Measurements from ENCODE around the gene GSTA3. TPM values are rescaled to one million over a fixed set of nuclear protein-coding genes. Genes with fewer than 3 reads are reported as not detected.
"Not testable (repeated sequence)": the region's sequence is repeated elsewhere in the genome, so short reads cannot be mapped to it uniquely, and the experiment has no call there.

Gene GSTA3
- total RNA-seq, 1 donor from 2014 or later: not detected

DNA sequence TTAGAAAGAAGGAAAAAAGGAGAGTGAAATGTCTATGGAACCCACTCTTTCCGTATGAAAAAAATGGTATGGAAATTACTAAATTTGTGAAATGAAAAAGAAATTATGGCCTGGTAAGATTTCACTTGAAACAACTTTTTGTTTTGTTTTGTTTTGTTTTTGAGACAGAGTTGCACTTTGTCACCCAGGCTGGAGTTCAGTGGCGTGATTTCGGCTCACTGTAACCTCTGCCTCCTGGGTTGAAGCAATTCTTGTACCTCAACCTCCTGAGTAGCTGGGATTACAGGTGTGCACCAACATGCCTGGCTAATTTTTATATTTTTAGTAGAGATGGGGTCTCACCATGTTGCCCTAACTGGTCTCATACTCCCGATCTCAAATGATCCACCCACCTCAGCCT is 51.1 kb downstream of the GSTA3 start:
- no peak for DNase-seq (ENCODE audit: low spot score, unreplicated experiment)
- H3K9me3 Mint-ChIP-seq (ENCODE audit: low read depth): peaks cover 13% of the 10 kb centered on the region
- no peak overlapping the region for H3K4me3 Mint-ChIP-seq (ENCODE audit: low read depth)
- TF ChIP-seq, protein P1, sequence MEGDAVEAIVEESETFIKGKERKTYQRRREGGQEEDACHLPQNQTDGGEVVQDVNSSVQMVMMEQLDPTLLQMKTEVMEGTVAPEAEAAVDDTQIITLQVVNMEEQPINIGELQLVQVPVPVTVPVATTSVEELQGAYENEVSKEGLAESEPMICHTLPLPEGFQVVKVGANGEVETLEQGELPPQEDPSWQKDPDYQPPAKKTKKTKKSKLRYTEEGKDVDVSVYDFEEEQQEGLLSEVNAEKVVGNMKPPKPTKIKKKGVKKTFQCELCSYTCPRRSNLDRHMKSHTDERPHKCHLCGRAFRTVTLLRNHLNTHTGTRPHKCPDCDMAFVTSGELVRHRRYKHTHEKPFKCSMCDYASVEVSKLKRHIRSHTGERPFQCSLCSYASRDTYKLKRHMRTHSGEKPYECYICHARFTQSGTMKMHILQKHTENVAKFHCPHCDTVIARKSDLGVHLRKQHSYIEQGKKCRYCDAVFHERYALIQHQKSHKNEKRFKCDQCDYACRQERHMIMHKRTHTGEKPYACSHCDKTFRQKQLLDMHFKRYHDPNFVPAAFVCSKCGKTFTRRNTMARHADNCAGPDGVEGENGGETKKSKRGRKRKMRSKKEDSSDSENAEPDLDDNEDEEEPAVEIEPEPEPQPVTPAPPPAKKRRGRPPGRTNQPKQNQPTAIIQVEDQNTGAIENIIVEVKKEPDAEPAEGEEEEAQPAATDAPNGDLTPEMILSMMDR (IDR thresholded peaks at IDR 0.05; ENCODE audit: unreplicated experiment): no peak
- peaks cover 6% of the 10 kb centered on the region for H3K4me1 Mint-ChIP-seq (ENCODE audit: low read depth)
- H3K27ac Mint-ChIP-seq: no peak overlapping the region
- H3K27me3 Mint-ChIP-seq: no peaks in the 10 kb centered on the region
- no peaks in the 10 kb centered on the region for H3K36me3 Mint-ChIP-seq (ENCODE audit: insufficient read depth)

- H3K4me1 Mint-ChIP-seq (ENCODE audit: low read depth); H3K4me3 Mint-ChIP-seq (ENCODE audit: low read depth); H3K36me3 Mint-ChIP-seq (ENCODE audit: insufficient read depth); H3K27me3 Mint-ChIP-seq; DNase-seq (ENCODE audit: low spot score, unreplicated experiment): not testable (repeated sequence)
- Mint-ChIP-seq H3K27ac (peak overlapping the region; percentile 17), H3K9me3 (ENCODE audit: low read depth) (peaks cover 21% of the 10 kb centered on the region)
Measured at GRCh38 chr6:52856137-52856536, 53.4 kb downstream of the GSTA3 start.

GRCh38 chr6:52849137-52849536 is 60.4 kb downstream of the GSTA3 start:
- DNase-seq (ENCODE audit: low spot score, unreplicated experiment): no peak
- TF ChIP-seq, protein P1 (IDR thresholded peaks at IDR 0.05; ENCODE audit: unreplicated experiment): no peak
- H3K27ac Mint-ChIP-seq: no peak overlapping the region
- no peak overlapping the region for H3K4me3 Mint-ChIP-seq (ENCODE audit: low read depth)
- H3K9me3 Mint-ChIP-seq (ENCODE audit: low read depth): peaks cover 30% of the 10 kb centered on the region
- H3K27me3 Mint-ChIP-seq: no peaks in the 10 kb centered on the region
- peaks cover 1% of the 10 kb centered on the region for H3K36me3 Mint-ChIP-seq (ENCODE audit: insufficient read depth)
- peaks cover 6% of the 10 kb centered on the region for H3K4me1 Mint-ChIP-seq (ENCODE audit: low read depth)

Other genes starting within 250 kb of the GSTA3 start
- 29.7 and 33.6 TPM in 2 replicates for gene TMEM14A, start 238.6 kb downstream of the GSTA3 start, total RNA-seq
- gene GSTA2, start 146.2 kb downstream of the GSTA3 start, total RNA-seq: 4.6 and 10.7 TPM in 2 replicates
- gene GSTA1, start 105.9 kb downstream of the GSTA3 start, total RNA-seq: 25.8 and 26.8 TPM in 2 replicates
- gene GSTA5, start 68.9 kb downstream of the GSTA3 start, total RNA-seq: not detected in 2 replicates
- 44.7 and 45.6 TPM in 2 replicates for gene GSTA4, start 85.6 kb upstream of the GSTA3 start, total RNA-seq
- 14.8 and 15.1 TPM in 2 replicates for gene CILK1, start 152.1 kb upstream of the GSTA3 start, total RNA-seq
- gene FBXO9, start 155.7 kb upstream of the GSTA3 start, total RNA-seq: 84.7 and 85.7 TPM in 2 replicates
- gene GCM1, start 239.1 kb upstream of the GSTA3 start, total RNA-seq: not detected in 2 replicates